Effector memory CD4-positive, alpha-beta T cell (primary cell): ENCODE data around the gene UNC13C.

Source experiments
- DNase-seq, 3 donors: peaks; one replicate each; pipeline ENCODE4 v3.0.0-alpha.2; 2020
- H3K27ac ChIP-seq: 2 replicates; pipeline ENCODE4 v1.7.0; 2013; ENCODE audit warnings: mild to moderate bottlenecking, low read length, moderate library complexity; ENCODE audit not compliant: insufficient read depth, poor library complexity, severe bottlenecking
- H3K27me3 ChIP-seq: replicated peaks from 2 replicates; pipeline ENCODE4 v1.7.0; 2013; ENCODE audit warnings: mild to moderate bottlenecking, low read length; ENCODE audit not compliant: insufficient read depth, control insufficient read depth, poor library complexity, severe bottlenecking
- H3K36me3 ChIP-seq: 2 replicates; pipeline ENCODE4 v1.7.0; 2013; ENCODE audit warnings: mild to moderate bottlenecking, low read length, moderate library complexity; ENCODE audit not compliant: control insufficient read depth, insufficient read depth
- H3K4me1 ChIP-seq: 2 replicates; pipeline ENCODE4 v1.7.0; 2013; ENCODE audit warnings: low read length, mild to moderate bottlenecking; ENCODE audit not compliant: control insufficient read depth, insufficient read depth, poor library complexity, severe bottlenecking
- H3K4me3 ChIP-seq: 2 replicates; pipeline ENCODE4 v1.7.0; 2013; ENCODE audit warnings: low read length, low read depth, mild to moderate bottlenecking; ENCODE audit not compliant: insufficient read depth, poor library complexity, severe bottlenecking
- H3K9me3 ChIP-seq: 2 replicates; pipeline ENCODE4 v1.7.0; 2013; ENCODE audit warnings: mild to moderate bottlenecking, low read length, moderate library complexity; ENCODE audit not compliant: control insufficient read depth

The UNC13C gene

GRCh38 chr15:54256190-54256589, 277.9 kb downstream of the UNC13C start:
- Histone ChIP-seq H3K4me3 (no peak overlapping the region), H3K4me1 (no peaks in the 10 kb centered on the region), H3K27me3 (no peaks in the 10 kb centered on the region), H3K27ac (no peak overlapping the region), H3K9me3 (no peaks in the 10 kb centered on the region), H3K36me3 (no peaks in the 10 kb centered on the region)
- DNase-seq, result no peak

- Histone ChIP-seq H3K27me3 (no peaks in the 10 kb centered on the region), H3K9me3 (no peaks in the 10 kb centered on the region), H3K27ac (no peak overlapping the region), H3K4me1 (no peaks in the 10 kb centered on the region), H3K4me3 (no peak overlapping the region), H3K36me3 (no peaks in the 10 kb centered on the region)
- no peak for DNase-seq
Measured at GRCh38 chr15:54273928-54274327, 295.7 kb downstream of the UNC13C start.

- H3K27me3 ChIP-seq, result no peaks in the 10 kb centered on the region
- H3K9me3 ChIP-seq, result no peaks in the 10 kb centered on the region
- H3K36me3 ChIP-seq, result no peaks in the 10 kb centered on the region
- no peak for DNase-seq
- no peaks in the 10 kb centered on the region for H3K4me1 ChIP-seq
- no peak overlapping the region for H3K27ac ChIP-seq
- no peak overlapping the region for H3K4me3 ChIP-seq
Measured at GRCh38 chr15:54277834-54278233, 299.6 kb downstream of the UNC13C start.

GRCh38 chr15:54280726-54281125, 302.5 kb downstream of the UNC13C start:
- H3K27ac ChIP-seq, result no peak overlapping the region
- H3K9me3 ChIP-seq, result no peaks in the 10 kb centered on the region
- no peaks in the 10 kb centered on the region for H3K4me1 ChIP-seq
- no peaks in the 10 kb centered on the region for H3K27me3 ChIP-seq
- no peak for DNase-seq
- H3K4me3 ChIP-seq, result no peak overlapping the region
- no peaks in the 10 kb centered on the region for H3K36me3 ChIP-seq

GRCh38 chr15:54282228-54282836, 304.1 kb downstream of the UNC13C start:
- Histone ChIP-seq H3K9me3 (no peaks in the 10 kb centered on the region), H3K4me3 (no peak overlapping the region), H3K36me3 (no peaks in the 10 kb centered on the region), H3K27me3 (no peaks in the 10 kb centered on the region), H3K27ac (no peak overlapping the region), H3K4me1 (no peaks in the 10 kb centered on the region)
- no peak for DNase-seq

- no peak overlapping the region for H3K27ac ChIP-seq
- no peaks in the 10 kb centered on the region for H3K4me1 ChIP-seq
- H3K4me3 ChIP-seq, result no peak overlapping the region
- no peaks in the 10 kb centered on the region for H3K36me3 ChIP-seq
- DNase-seq, result no peak
- H3K27me3 ChIP-seq, result no peaks in the 10 kb centered on the region
- no peaks in the 10 kb centered on the region for H3K9me3 ChIP-seq
Measured at GRCh38 chr15:54288049-54288448, 309.8 kb downstream of the UNC13C start.

GRCh38 chr15:54289590-54290136, 311.4 kb downstream of the UNC13C start:
- Histone ChIP-seq H3K27me3 (no peaks in the 10 kb centered on the region), H3K27ac (no peak overlapping the region), H3K4me3 (no peak overlapping the region), H3K9me3 (no peaks in the 10 kb centered on the region), H3K36me3 (no peaks in the 10 kb centered on the region), H3K4me1 (no peaks in the 10 kb centered on the region)
- DNase-seq, result no peak

GRCh38 chr15:54298396-54298795, 320.2 kb downstream of the UNC13C start:
- no peak for DNase-seq
- no peaks in the 10 kb centered on the region for H3K36me3 ChIP-seq

GRCh38 chr15:54304321-54304720, 326.1 kb downstream of the UNC13C start:
- Histone ChIP-seq H3K36me3 (no peaks in the 10 kb centered on the region), H3K27me3 (no peaks in the 10 kb centered on the region), H3K4me3 (no peak overlapping the region), H3K9me3 (no peaks in the 10 kb centered on the region), H3K27ac (no peak overlapping the region), H3K4me1 (no peaks in the 10 kb centered on the region)
- no peak for DNase-seq

More at GRCh38 chr15:54298396-54298795, 320.2 kb downstream of the UNC13C start:
- Histone ChIP-seq H3K27ac (no peak overlapping the region), H3K27me3 (no peaks in the 10 kb centered on the region), H3K4me1 (no peaks in the 10 kb centered on the region), H3K4me3 (no peak overlapping the region), H3K9me3 (no peaks in the 10 kb centered on the region)

- H3K27ac ChIP-seq, result no peak overlapping the region
- no peaks in the 10 kb centered on the region for H3K36me3 ChIP-seq
- DNase-seq, result no peak
- H3K4me1 ChIP-seq, result no peaks in the 10 kb centered on the region
- H3K27me3 ChIP-seq, result no peaks in the 10 kb centered on the region
- H3K9me3 ChIP-seq, result no peaks in the 10 kb centered on the region
- no peak overlapping the region for H3K4me3 ChIP-seq
Measured at GRCh38 chr15:54305138-54305537, 326.9 kb downstream of the UNC13C start.
